ENCODE results near the gene SOSTDC1. TPM values are rescaled to one million over a fixed set of nuclear protein-coding genes. Genes with fewer than 3 reads are reported as not detected.
"Not testable (repeated sequence)": the region's sequence is repeated elsewhere in the genome, so short reads cannot be mapped to it uniquely, and the experiment has no call there.

Gene SOSTDC1
- total and polyA plus RNA-seq, 11 donors, result 0.07 to 0.56 (median 0.17) TPM; not detected in 3

DNA sequence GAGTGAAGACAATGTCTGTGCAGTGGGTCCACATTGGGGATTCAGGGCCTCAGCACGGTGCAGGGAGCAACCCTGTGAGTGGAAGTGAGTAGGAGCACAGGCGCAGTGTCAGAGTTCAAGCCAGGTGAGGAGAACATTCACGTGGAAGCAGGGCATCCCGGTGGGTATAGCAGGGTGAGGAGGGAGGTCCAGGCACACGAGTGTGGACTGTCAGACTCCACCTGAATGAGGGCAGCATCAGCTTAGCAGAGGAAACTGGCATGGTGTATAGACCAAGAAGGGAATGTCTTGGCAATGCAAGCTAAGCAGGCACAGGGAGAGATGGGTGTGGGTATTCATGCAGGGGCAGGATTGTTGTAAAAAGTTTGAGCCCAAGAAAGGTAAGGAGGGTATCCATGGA, 45.8 kb upstream of the SOSTDC1 start:
- Histone ChIP-seq H3K4me3 (no peak overlapping the region), H3K36me3 (no peaks in the 10 kb centered on the region), H3K27ac (no peak overlapping the region), H3K27me3 (no peaks in the 10 kb centered on the region), H3K9me3 (peaks cover 0 to 6% (median 0%) of the 10 kb centered on the region in 12 donors), H3K4me1 (no peaks in the 10 kb centered on the region)
- TF ChIP-seq POLR2A (IDR thresholded peaks at IDR 0.05) (no peak), CTCF (IDR thresholded peaks at IDR 0.05) (no peak)
- DNase-seq (no peak), ATAC-seq (no peak)
- 88 to 90% (median 89%) methylated on average over 5 of the region's 5 CpGs for WGBS, 4 donors
- intact Hi-C loops (cut with DNase I), result no loop called here

DNA sequence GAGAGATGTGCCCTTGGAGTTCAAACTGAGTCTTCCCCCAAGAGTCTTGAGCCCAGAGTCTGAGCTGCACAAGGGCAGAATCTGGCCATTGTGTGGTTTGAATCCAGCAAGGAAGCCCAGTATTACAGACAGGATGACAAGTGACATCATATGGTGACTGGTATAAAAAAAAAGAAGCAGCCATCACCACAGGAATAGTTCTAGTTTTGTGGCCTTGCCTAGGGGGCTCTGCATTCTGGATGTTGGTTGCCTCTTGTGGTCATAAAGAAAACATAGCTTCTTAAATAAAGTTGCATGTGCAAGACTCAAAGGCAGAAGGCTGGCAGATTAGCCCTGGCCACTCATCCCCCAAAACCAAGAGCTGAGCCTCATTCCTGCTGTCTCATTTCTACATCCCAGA, 44.3 kb upstream of the SOSTDC1 start:
- Histone ChIP-seq H3K27me3 (no peaks in the 10 kb centered on the region), H3K9me3 (no peaks in the 10 kb centered on the region), H3K4me1 (no peaks in the 10 kb centered on the region), H3K4me3 (no peak overlapping the region), H3K27ac (no peak overlapping the region), H3K36me3 (no peaks in the 10 kb centered on the region)
- TF ChIP-seq CTCF (IDR thresholded peaks at IDR 0.05), result no peak
- no peak for TF ChIP-seq POLR2A (IDR thresholded peaks at IDR 0.05)
- no peak for DNase-seq
- intact Hi-C loops (cut with DNase I), result no loop called here
- no peak for ATAC-seq

DNA sequence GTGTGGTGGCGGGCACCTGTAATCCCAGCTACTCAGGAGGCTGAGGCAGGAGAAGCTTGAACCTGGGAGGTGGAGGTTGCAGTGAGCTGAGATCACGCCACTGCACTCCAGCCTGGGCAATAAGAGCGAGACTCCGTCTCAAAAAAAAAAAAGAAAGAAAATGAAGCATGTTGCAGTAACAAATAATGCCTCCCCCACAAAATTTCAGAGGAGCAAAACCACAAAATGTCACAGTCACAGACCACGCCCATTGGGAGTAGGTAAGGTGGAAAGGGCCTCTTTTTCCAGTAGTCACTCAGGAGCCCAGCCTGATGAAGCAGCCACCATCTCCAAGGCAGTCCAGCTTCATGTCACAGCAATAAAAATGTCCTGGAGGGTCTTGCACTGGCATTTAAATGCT, 40.9 kb upstream of the SOSTDC1 start:
- WGBS, 4 donors, result 86 to 96% (median 92%) methylated on average over 5 of the region's 5 CpGs
- ATAC-seq; H3K27ac ChIP-seq; H3K4me3 ChIP-seq; DNase-seq; H3K4me1 ChIP-seq; H3K9me3 ChIP-seq; H3K27me3 ChIP-seq; intact Hi-C loops (cut with DNase I); H3K36me3 ChIP-seq: not testable (repeated sequence)

DNA sequence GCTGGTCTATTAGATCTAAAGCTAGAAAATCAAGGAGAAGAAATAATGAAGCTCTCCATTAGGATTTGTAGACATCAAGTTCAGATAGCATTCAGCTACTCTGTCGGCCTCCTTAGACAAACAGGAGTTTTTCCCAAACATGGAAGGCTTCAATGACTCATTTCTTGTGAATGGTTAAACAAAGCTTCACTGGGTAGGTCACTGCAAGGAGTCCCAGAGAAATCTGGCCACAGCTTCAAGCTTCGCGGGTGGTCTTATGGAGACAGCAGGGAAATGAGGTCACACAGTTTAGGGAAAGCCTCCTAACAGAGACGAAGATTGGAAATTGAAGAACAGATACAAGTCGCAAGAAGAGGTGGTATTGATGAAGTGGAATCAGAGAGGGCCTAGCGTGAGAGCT, 38.5 kb upstream of the SOSTDC1 start:
- ATAC-seq, result no peak
- TF ChIP-seq POLR2A (IDR thresholded peaks at IDR 0.05), result no peak
- no peak for TF ChIP-seq CTCF (IDR thresholded peaks at IDR 0.05)
- Histone ChIP-seq H3K36me3 (no peaks in the 10 kb centered on the region), H3K4me1 (no peaks in the 10 kb centered on the region), H3K4me3 (no peak overlapping the region), H3K9me3 (peaks cover 0 to 3% (median 0%) of the 10 kb centered on the region in 12 donors), H3K27me3 (no peaks in the 10 kb centered on the region), H3K27ac (no peak overlapping the region)
- DNase-seq, result no peak
- 80 to 90% (median 86%) methylated on average over 6 of the region's 6 CpGs for WGBS, 4 donors
- intact Hi-C loops (cut with DNase I), result no loop called here

DNA sequence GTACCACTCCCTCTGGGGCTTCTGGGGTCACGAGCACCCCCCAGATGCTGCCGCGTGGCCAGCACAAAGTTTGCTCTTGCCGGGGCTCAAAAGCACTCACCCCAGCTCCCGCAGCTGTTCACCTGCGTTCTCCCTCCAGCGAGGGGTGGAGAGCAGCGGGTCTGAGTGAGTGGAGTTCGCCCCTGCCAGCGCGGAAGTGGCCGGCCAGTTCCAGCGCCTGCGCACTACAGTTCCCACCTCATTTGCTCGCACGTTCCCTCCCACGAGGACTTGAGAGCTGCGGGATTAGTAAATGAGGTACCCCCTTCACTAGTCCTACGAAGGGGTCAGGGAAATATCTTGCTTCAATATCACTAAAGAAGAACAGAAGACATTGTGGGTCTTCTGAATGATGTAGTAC, 36.8 kb upstream of the SOSTDC1 start:
- intact Hi-C loops (cut with DNase I), result no loop called here
- Histone ChIP-seq H3K27me3 (no peaks in the 10 kb centered on the region), H3K27ac (no peak overlapping the region), H3K4me1 (no peaks in the 10 kb centered on the region), H3K9me3 (peaks cover 0 to 3% (median 0%) of the 10 kb centered on the region in 12 donors), H3K36me3 (no peaks in the 10 kb centered on the region), H3K4me3 (no peak overlapping the region)
- ATAC-seq, result no peak
- TF ChIP-seq CTCF (IDR thresholded peaks at IDR 0.05) (no peak), POLR2A (IDR thresholded peaks at IDR 0.05) (no peak)
- 94 to 96% (median 96%) methylated on average over 16 to 19 of the region's 19 CpGs for WGBS, 4 donors
- DNase-seq, result no peak

Data from heart left ventricle (tissue), 16 donors.